GM10266 (cell line): ENCODE results near the gene SETD1B.

Source experiments
- DNase-seq: peaks from one replicate; pipeline ENCODE4 v3.0.0; 2012; ENCODE audit errors: extremely low spot score
- TF ChIP-seq, protein P1 (sequence below): IDR thresholded peaks from 2 replicates; pipeline ENCODE4 v1.5.1; 2012; ENCODE audit warnings: mild to moderate bottlenecking, low read depth; ENCODE audit not compliant: control insufficient read depth, insufficient read depth; ENCODE audit errors: missing control alignments

Gene SETD1B

DNA sequence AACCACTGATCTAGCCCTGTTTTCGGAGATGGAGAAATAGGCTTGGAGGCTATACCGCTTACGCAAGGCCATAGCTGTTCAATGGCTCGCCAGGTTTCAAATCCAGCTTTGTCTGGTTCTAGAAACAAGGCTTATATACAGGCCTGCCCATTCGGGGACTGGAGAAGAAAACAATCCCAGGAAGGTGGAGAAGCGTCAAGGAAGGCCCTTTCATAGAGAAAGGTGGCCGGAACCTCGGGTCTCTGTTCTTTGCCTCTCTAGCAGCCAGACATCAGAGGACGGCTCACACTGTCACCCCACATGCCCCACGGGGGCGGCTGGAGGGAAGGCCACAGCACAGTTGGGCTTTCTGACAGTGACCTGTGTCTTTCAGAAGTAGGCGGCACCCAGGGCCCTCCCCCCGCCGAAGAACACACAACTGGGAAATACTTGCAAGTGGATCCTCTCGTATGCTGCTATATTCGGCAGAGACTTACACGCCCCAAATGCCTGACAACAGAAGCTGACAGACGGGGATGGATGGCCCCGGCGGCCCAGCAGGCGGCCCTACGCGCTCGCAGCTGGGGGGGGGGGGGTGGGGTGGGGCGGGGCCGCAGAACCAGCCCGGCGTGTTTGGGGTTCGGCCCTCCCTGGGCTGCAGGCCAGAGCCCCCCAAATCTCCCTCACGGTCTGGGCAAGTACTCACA, 4.5 kb upstream of the SETD1B start:
- TF ChIP-seq, protein P1, sequence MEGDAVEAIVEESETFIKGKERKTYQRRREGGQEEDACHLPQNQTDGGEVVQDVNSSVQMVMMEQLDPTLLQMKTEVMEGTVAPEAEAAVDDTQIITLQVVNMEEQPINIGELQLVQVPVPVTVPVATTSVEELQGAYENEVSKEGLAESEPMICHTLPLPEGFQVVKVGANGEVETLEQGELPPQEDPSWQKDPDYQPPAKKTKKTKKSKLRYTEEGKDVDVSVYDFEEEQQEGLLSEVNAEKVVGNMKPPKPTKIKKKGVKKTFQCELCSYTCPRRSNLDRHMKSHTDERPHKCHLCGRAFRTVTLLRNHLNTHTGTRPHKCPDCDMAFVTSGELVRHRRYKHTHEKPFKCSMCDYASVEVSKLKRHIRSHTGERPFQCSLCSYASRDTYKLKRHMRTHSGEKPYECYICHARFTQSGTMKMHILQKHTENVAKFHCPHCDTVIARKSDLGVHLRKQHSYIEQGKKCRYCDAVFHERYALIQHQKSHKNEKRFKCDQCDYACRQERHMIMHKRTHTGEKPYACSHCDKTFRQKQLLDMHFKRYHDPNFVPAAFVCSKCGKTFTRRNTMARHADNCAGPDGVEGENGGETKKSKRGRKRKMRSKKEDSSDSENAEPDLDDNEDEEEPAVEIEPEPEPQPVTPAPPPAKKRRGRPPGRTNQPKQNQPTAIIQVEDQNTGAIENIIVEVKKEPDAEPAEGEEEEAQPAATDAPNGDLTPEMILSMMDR = peak; percentile 23
- DNase-seq = peak; percentile 84

DNA sequence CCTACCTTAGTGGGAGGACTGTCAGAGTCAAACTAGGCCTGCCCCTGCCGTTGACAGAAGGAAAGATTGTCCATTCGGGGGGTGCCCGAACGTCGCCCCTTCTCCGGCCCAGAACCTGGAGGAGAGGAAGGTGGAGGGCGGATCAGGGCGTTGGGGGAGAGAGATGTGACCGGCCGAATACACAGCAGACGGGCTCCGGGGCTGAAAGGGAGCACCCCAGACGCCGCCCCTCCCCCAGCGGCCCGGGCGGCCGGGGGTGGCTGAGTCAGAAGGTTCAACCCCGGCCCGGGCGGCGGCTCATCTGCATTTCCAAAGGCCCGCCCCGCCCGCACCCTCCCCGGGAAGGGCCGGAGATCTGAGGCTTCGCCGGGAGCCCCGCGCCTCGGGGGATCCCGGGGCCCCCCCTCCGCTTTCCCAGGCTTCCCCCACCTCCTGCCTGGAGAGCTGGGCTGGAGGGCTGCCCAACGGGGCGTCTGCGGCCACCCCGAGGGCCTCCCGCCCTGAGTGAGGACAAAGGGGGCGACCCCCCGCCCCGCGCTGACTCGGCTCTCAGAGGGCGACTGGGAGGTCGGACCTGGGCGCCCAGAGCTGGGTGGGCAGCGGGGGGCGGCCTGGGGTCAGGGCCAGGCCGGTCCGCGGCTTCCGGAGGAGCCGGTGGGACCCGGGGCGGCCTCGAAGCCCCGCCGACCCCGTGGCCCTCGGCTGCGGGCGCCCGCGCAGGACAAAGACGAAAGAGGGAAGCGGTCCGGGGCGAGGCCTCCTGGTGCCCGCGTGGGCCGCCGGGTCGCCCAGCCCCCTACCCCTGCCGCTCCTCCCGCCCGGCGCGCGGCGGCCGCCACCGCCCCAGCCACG, 3.7 kb upstream of the SETD1B start:
- peak; percentile 87 for DNase-seq
- TF ChIP-seq, protein P1 = no peak

DNA sequence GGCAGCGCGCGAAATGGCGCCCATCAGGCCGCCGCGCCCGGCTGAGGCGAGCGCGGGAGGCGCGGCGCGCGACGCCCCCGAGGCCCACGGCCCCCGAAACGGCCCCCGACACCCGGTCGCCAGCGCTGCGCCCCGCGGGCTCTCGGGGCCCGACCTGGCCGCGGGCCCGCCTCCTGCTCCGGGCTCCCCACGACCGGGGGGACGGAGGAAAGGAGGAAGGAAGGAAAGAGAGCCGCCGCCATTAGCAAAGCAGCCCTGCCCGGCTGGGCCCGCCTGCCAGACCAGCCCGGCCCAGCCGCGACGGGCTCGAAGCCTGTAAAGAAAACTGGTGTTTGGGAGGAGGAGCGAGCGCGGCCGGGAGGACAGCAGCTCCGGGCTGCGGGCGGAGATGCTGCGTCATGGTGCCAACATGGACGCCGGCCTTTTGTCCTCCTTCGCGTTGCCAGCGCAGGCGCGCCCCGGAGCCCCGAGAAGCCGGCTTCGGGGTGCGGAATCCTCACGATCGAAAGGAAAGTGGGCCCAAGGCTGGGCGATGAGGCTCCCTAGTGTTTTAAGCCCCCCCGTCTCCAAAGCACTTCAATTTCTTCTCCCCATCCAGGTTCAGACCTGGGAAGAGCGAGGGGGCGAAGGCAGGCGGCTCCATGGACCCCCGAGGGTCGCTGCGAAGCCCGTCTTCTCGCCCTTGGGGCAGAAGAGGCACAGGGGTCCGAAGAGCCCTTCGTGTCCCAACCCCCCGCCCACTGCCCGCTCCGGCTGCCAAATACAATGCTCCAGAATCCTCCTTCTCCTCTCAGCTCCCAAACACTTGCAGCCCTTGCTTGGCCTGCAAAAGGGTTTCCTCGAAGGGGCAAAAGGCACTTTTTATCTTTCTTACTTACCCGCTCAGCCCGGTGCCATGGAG, 2.9 kb upstream of the SETD1B start:
- TF ChIP-seq, protein P1 = no peak
- DNase-seq = peak; percentile 71

DNA sequence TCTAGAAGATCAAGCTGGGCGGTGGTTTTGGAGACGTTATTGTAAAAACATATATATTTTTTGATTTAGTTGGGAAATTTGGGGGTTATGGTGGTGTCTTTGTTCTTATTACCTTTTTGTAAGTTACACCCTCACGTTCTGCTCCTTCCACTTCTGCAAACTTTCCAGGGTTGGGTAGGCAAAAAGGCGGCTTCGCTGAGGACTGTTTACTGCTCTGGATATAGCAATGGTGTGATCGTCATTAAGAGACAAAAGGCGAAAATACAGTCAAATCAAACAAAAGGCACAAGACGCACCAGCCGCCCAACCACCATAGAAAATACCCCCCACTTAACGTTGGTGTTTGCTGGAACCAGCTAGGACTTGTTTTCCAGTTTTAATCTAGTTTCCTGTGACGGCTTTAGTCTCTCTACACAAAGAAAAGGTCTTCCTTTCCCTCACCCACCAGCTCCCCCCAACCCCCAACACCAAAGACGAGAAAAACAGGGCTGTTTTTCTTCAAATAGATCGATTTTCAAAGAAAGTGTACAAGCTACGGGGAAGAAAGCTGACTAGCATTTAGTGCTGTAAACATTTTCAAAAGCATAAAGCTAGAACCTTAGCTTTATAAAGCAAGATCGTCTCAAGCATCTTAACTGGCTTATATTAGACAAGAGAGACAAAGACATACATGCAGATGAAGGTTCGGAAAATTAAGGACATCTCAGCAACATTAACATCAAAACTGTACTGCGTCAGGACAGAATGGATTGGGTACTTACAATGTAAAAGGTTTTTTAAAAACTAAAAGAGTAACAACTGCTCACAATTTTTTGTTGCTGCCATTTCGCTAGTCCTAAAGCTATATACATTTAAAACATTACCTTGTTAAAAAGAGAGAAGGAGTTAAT, 2.0 kb upstream of the SETD1B start:
- DNase-seq = no peak
- TF ChIP-seq, protein P1 = no peak

DNA sequence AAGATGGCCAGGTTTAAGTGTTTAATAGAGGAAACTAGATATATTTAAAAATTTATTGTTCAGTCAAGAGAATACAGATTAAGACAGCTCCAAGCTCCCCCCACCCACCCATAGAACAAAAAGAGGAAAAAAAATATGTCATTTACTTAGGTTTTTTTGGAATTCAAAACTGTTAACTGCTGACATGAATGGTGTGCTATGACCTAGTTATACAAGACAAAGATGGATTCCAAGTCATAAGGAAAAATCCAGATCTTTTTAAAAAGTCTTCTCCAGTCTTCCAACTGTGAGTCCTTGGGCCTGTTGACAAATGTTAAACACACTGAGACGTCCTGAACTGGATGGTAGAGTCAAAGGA, 1.3 kb upstream of the SETD1B start:
- DNase-seq = no peak
- TF ChIP-seq, protein P1 = no peak
